Lung (tissue), 12 donors: Measurements from ENCODE around the gene LHFPL4. TPM values are rescaled to one million over a fixed set of nuclear protein-coding genes. Genes with fewer than 3 reads are reported as not detected.

Experiments used
- ATAC-seq: fragments of 200-7000 bp; cut with Tn5 transposase; one replicate; pipeline ENCODE4 v1.9.1; 2020; ENCODE audit warnings: moderate number of reproducible peaks; ENCODE audit not compliant: insufficient read depth, low FRiP score
- DNase-seq, 3 donors: peaks; one replicate each; pipeline ENCODE4 v3.0.0-alpha.2; 2013 to 2017
- H3K27ac ChIP-seq, 2 donors: one replicate each; pipeline ENCODE4 v1.5.1; 2013; ENCODE audit warnings: mild to moderate bottlenecking in 2 of 2, moderate library complexity in 2 of 2, control low read depth in 1 of 2, inconsistent platforms in 1 of 2, low read depth in 1 of 2, low read length in 1 of 2
- H3K27me3 ChIP-seq, 3 donors: one replicate each; pipeline ENCODE4 v1.5.1; 2013; ENCODE audit warnings: low read length in 2 of 3; ENCODE audit not compliant: control insufficient read depth in 3 of 3, insufficient read depth in 3 of 3
- H3K36me3 ChIP-seq, 4 donors: one replicate each; pipeline ENCODE4 v1.5.1; 2013; ENCODE audit warnings: low read length in 4 of 4, mild to moderate bottlenecking in 1 of 4, moderate library complexity in 1 of 4; ENCODE audit not compliant: control insufficient read depth in 4 of 4, insufficient read depth in 4 of 4
- H3K4me1 ChIP-seq, 5 donors: one replicate each; pipeline ENCODE4 v1.5.1; 2013; ENCODE audit warnings: low read length in 5 of 5, mild to moderate bottlenecking in 2 of 5, moderate library complexity in 1 of 5; ENCODE audit not compliant: control insufficient read depth in 5 of 5, insufficient read depth in 5 of 5
- H3K4me3 ChIP-seq: one replicate; pipeline ENCODE4 v1.5.1; 2013; ENCODE audit warnings: mild to moderate bottlenecking, control low read depth, moderate library complexity
- H3K9ac ChIP-seq, 2 donors: one replicate each; pipeline ENCODE4 v1.5.1; 2013; ENCODE audit warnings: low read length in 2 of 2, control low read depth in 1 of 2; ENCODE audit not compliant: insufficient read depth in 1 of 2
- H3K9me3 ChIP-seq, 4 donors: one replicate each; pipeline ENCODE4 v1.5.1; 2013; ENCODE audit warnings: low read length in 3 of 4, mild to moderate bottlenecking in 1 of 4, moderate library complexity in 1 of 4; ENCODE audit not compliant: control insufficient read depth in 4 of 4, insufficient read depth in 3 of 4
- CTCF ChIP-seq: IDR thresholded peaks from 2 replicates; pipeline ENCODE4 v1.5.1; 2012; ENCODE audit warnings: mild to moderate bottlenecking; ENCODE audit errors: control extremely low read depth, extremely low read depth
- WGBS, 2 donors: extraction: QIAGEN DNeasy Blood & Tissue Kit; methylation state at CpG; one replicate each; pipeline ENCODE4 v1.1.7; 2013; 5-methylcytosine and 5-hydroxymethylcytosine counted together
- polyA plus RNA-seq, 2 donors: library from polyadenylated mRNA; stranded (reverse); fragments of 200-250 nt; gene quantifications; one replicate each; pipeline ENCODE4 v1.2.1, GENCODE V29; 2013
- total RNA-seq, 2 donors: library from RNA; depleted of rRNA in 1 of 2; stranded (reverse); fragments of >200 nt in 1 of 2; gene quantifications; one replicate each; pipeline ENCODE4 v1.2.1, GENCODE V29; 2014 to 2021
- donor health status: control.
- donor health status: control.
- donor health status: Bipolar disorder and iron deficiency.
- donor health status: healthy.
- donor health status: DM: yes; HTN: yes; CAD: no.

Gene LHFPL4
- total and polyA plus RNA-seq, 4 donors, result 0.01 to 0.14 (median 0.02) TPM; not detected in 1

GRCh38 chr3:9469986-9470385 lies 83.6 kb downstream of the LHFPL4 start:
- whole genome bisulfite sequencing, 2 donors, result 92 to 97% methylated on average over 3 of the region's 3 CpGs
- H3K36me3 ChIP-seq, result peaks cover 44 to 74% (median 64%) of the 10 kb centered on the region in 4 donors

GRCh38 chr3:9468460-9468859 lies 85.2 kb downstream of the LHFPL4 start:
- Histone ChIP-seq H3K9me3 (no peaks in the 10 kb centered on the region), H3K27me3 (no peaks in the 10 kb centered on the region), H3K36me3 (peaks cover 37 to 73% (median 59%) of the 10 kb centered on the region in 4 donors), H3K4me3 (no peak overlapping the region), H3K27ac (no peak overlapping the region), H3K4me1 (no peaks in the 10 kb centered on the region), H3K9ac (no peak overlapping the region)
- TF ChIP-seq CTCF, result no peak
- DNase-seq, result no peak
- 89 to 91% methylated on average over 7 of the region's 7 CpGs for WGBS, 2 donors
- ATAC-seq, result no peak

More at GRCh38 chr3:9469986-9470385, 83.6 kb downstream of the LHFPL4 start:
- H3K9ac ChIP-seq, result no peak overlapping the region
- no peaks in the 10 kb centered on the region for H3K27me3 ChIP-seq
- no peaks in the 10 kb centered on the region for H3K9me3 ChIP-seq
- no peaks in the 10 kb centered on the region for H3K4me1 ChIP-seq
- ATAC-seq (no peak), DNase-seq (no peak)
- TF ChIP-seq CTCF, result no peak
- H3K27ac ChIP-seq, result no peak overlapping the region
- no peak overlapping the region for H3K4me3 ChIP-seq

GRCh38 chr3:9467451-9467850 lies 86.2 kb downstream of the LHFPL4 start:
- DNase-seq, result no peak
- Histone ChIP-seq H3K36me3 (peaks cover 37 to 71% (median 50%) of the 10 kb centered on the region in 4 donors), H3K9ac (no peak overlapping the region), H3K9me3 (no peaks in the 10 kb centered on the region), H3K27ac (no peak overlapping the region), H3K4me3 (no peak overlapping the region), H3K4me1 (no peaks in the 10 kb centered on the region), H3K27me3 (no peaks in the 10 kb centered on the region)
- no peak for ATAC-seq
- WGBS, 2 donors, result 94% methylated on average over 3 of the region's 3 CpGs
- TF ChIP-seq CTCF, result no peak

GRCh38 chr3:9455596-9456131 lies 98.0 kb downstream of the LHFPL4 start:
- Histone ChIP-seq H3K4me1 (no peaks in the 10 kb centered on the region), H3K36me3 (peaks cover 13 to 44% (median 24%) of the 10 kb centered on the region in 4 donors), H3K9ac (no peak overlapping the region), H3K4me3 (no peak overlapping the region), H3K27me3 (no peaks in the 10 kb centered on the region), H3K27ac (no peak overlapping the region), H3K9me3 (no peaks in the 10 kb centered on the region)
- no peak for DNase-seq
- TF ChIP-seq CTCF, result no peak
- WGBS, 2 donors, result 100% methylated on average over 1 of the region's 1 CpG
- no peak for ATAC-seq
